RWPE2 (cell line): ENCODE data around the gene HIPK2.

ENCODE experiments used
- ATAC-seq: fragments of 200-7000 bp; cut with Tn5 transposase; 3 replicates; pipeline ENCODE4 v1.9.1; 2021; ENCODE audit warnings: low read depth
- DNase-seq: peaks from one replicate; pipeline ENCODE4 v3.0.0-alpha.2; 2020; ENCODE audit warnings: low spot score
- H3K27ac ChIP-seq: fragments of 450-650 bp; 2 replicates; pipeline ENCODE4 v1.5.1; 2017; ENCODE audit warnings: mild to moderate bottlenecking; ENCODE audit not compliant: poor library complexity, severe bottlenecking
- H3K27me3 ChIP-seq: fragments of 250-450 bp; sonication (Bioruptor Pico); 2 replicates; pipeline ENCODE4 v1.5.1; 2021; ENCODE audit warnings: mild to moderate bottlenecking, moderate library complexity; ENCODE audit not compliant: insufficient read depth, poor library complexity, severe bottlenecking
- H3K36me3 ChIP-seq: fragments of 250-450 bp; sonication (Bioruptor Pico); 2 replicates; pipeline ENCODE4 v1.5.1; 2020; ENCODE audit warnings: low read depth, mild to moderate bottlenecking, moderate library complexity
- H3K4me1 ChIP-seq: fragments of 250-450 bp; sonication (Bioruptor Pico); 2 replicates; pipeline ENCODE4 v1.5.1; 2021; ENCODE audit warnings: mild to moderate bottlenecking, moderate library complexity; ENCODE audit not compliant: insufficient read depth, poor library complexity, severe bottlenecking
- H3K4me3 ChIP-seq: fragments of 250-450 bp; sonication (Bioruptor Pico); 2 replicates; pipeline ENCODE4 v1.5.1; 2021; ENCODE audit warnings: mild to moderate bottlenecking, moderate library complexity; ENCODE audit not compliant: severe bottlenecking
- H3K9me3 ChIP-seq: fragments of 250-450 bp; sonication (Bioruptor Pico); 2 replicates; pipeline ENCODE4 v1.5.1; 2021; ENCODE audit warnings: mild to moderate bottlenecking, moderate library complexity; ENCODE audit not compliant: severe bottlenecking
- TF ChIP-seq, protein P1 (sequence below): fragments of 450-650 bp; IDR thresholded peaks from one replicate; pipeline ENCODE4 v1.5.1; 2017; ENCODE audit warnings: mild to moderate bottlenecking, moderate library complexity; ENCODE audit not compliant: poor library complexity, severe bottlenecking

The HIPK2 gene

DNA sequence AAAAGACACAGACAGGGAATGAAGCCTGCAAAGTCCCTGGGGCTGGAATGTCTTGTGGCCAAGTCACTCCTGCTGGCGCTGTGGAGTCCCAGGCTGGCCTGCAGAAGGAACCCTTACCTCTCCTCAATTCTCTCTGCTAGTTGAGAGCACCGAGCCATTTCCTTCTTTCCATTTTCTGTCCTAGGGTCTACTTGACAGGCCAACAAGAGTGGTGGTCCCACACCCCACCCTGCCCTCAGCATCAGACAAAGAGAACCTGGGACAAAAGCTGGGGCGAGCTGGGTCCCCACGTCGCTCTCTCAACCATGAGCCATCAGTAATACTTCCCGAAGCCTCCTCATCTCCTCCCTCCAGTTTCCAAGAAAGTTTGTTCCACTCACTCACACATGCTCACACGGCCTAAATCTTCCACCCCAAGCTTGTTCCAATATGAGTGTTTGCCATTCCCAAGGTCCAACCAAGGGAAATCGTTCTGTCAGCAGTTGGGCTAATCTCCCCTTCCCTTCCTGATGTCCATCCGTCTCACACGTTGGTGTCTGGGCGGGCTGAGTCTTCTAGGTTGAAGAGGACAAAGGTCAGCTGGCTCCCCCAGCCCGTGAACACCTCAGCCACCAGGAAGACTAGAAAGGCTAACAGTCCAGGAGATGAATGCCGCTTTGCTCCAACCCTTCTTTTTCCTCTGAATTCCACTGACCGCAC lies 210.0 kb downstream of the HIPK2 start:
- DNase-seq (no peak), ATAC-seq (no peak)
- Histone ChIP-seq H3K4me3 (no peak overlapping the region), H3K9me3 (no peaks in the 10 kb centered on the region), H3K4me1 (no peaks in the 10 kb centered on the region), H3K36me3 (no peaks in the 10 kb centered on the region), H3K27me3 (no peaks in the 10 kb centered on the region), H3K27ac (no peak overlapping the region)
- TF ChIP-seq, protein P1, sequence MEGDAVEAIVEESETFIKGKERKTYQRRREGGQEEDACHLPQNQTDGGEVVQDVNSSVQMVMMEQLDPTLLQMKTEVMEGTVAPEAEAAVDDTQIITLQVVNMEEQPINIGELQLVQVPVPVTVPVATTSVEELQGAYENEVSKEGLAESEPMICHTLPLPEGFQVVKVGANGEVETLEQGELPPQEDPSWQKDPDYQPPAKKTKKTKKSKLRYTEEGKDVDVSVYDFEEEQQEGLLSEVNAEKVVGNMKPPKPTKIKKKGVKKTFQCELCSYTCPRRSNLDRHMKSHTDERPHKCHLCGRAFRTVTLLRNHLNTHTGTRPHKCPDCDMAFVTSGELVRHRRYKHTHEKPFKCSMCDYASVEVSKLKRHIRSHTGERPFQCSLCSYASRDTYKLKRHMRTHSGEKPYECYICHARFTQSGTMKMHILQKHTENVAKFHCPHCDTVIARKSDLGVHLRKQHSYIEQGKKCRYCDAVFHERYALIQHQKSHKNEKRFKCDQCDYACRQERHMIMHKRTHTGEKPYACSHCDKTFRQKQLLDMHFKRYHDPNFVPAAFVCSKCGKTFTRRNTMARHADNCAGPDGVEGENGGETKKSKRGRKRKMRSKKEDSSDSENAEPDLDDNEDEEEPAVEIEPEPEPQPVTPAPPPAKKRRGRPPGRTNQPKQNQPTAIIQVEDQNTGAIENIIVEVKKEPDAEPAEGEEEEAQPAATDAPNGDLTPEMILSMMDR, result no peak

DNA sequence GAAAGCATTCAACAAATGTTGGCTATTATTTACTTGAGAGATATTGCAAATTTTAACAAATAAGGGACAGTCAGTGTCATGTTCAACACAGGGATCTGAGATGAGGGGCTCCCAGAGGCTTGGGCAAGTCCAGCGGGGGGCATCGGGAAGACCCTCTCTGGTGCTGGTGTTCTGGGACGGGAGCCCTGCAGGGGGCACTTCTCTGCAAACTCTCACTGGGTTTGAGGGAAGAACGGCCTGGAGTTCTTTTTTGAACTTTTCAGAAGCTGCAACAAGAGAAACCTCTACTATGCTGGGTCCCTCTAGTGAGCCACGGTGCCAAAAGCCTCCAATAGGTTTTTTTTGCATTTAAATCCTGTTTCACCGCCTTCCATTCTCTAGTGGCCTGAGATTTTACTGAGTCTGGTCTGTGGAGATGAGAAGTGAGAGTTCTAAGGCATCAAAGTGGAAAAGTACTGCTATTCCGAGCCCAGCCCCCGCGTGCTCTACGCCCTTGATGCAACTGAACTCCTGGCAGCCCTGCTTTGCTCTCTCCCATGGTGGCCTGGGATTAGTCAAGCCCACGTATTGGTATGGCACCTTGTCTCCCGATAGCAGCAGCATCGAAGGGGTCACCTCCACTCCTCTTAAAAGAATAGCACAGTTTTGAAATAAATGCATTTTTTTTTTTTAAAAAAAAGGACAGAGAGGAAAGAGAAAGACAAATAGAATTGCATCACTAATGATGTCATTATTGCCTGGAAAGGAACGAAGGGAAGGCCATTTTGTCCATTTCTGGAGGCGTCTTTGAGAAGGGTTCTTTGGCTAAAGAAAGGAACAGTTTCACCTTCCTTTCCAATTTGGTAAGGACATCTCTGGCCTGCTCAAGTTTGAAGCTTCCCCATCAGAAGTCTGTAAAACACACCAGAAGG lies 210.8 kb downstream of the HIPK2 start:
- Histone ChIP-seq H3K27me3 (no peaks in the 10 kb centered on the region), H3K36me3 (no peaks in the 10 kb centered on the region), H3K9me3 (no peaks in the 10 kb centered on the region), H3K4me3 (no peak overlapping the region), H3K4me1 (no peaks in the 10 kb centered on the region), H3K27ac (no peak overlapping the region)
- no peak for ATAC-seq
- TF ChIP-seq, protein P1, result no peak
- no peak for DNase-seq

DNA sequence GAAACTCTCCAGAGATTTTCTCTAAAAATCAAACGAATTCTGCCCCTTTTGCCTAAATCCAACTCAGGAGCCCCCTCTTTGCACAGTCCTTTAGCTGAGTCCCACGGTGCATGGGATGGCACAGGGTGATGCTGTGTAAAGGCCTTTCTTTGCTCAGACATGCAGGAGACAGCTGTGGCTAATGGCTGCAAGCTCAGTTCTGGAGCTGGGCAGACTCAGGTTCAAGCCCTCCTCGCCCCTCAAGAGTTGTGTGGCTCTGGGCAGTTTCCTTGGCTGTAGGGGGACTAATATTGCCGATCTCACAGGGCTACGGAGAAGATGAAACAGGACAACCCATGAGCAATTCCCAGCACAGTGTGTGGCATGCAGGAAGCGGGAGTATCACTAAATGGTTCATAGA lies 211.7 kb downstream of the HIPK2 start:
- ATAC-seq (no peak), DNase-seq (no peak)
- H3K27me3 ChIP-seq, result no peaks in the 10 kb centered on the region
- H3K4me1 ChIP-seq, result no peaks in the 10 kb centered on the region
- TF ChIP-seq, protein P1, result no peak
- no peaks in the 10 kb centered on the region for H3K9me3 ChIP-seq
- no peak overlapping the region for H3K27ac ChIP-seq
- H3K4me3 ChIP-seq, result no peak overlapping the region
- H3K36me3 ChIP-seq, result no peaks in the 10 kb centered on the region

DNA sequence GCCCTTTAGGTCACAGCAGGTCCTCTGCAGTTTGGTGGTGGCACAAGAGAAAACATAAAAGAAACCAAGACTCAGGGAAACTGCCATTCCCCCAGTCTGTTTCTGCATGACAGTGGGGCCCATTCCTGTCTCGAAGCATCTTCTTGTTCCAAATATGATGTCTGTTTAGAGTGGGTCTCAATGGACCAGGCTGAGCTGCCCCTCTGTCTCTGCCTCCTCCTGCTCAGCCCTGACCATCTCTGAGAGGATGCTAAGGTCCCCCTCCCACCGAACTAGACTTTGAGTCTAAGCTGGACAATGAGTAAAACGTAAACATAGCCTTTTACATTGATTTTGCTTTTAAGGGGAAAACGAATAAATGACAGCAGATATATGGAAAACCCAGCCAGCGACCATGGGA lies 213.9 kb downstream of the HIPK2 start:
- H3K9me3 ChIP-seq, result no peaks in the 10 kb centered on the region

More for the DNA sequence above, 213.9 kb downstream of the HIPK2 start:
- DNase-seq (no peak), ATAC-seq (no peak)
- Histone ChIP-seq H3K4me3 (no peak overlapping the region), H3K36me3 (no peaks in the 10 kb centered on the region), H3K4me1 (no peaks in the 10 kb centered on the region), H3K27ac (no peak overlapping the region), H3K27me3 (no peaks in the 10 kb centered on the region)
- TF ChIP-seq, protein P1, result no peak
